IMR-90 (cell line): ENCODE measurements around the gene ZNF366. TPM values are rescaled to one million over a fixed set of nuclear protein-coding genes. Genes with fewer than 3 reads are reported as not detected.

Experiments
- ATAC-seq: fragments of 200-7000 bp; cut with Tn5 transposase; 2 replicates; pipeline ENCODE4 v1.9.1; 2020; ENCODE audit warnings: low read depth, mild to moderate bottlenecking, moderate library complexity
- BruUV-seq: library from RNA; stranded (reverse); fragments of 400-500 nt; replicated peaks from 2 replicates; lab custom pipeline; 2021; lab: Mats Ljungman, UMichigan
- CTCF ChIA-PET: fragments of 300-600 bp; formaldehyde crosslinking; extraction: SDS; loops from one replicate; lab custom pipeline; 2021; ENCODE audit warnings: antibody characterized with exemption; lab: Yijun Ruan, JAX
- POLR2A ChIA-PET: fragments of 300-600 bp; sonication (Branson Sonifier 250); formaldehyde crosslinking; loops from one replicate; lab custom pipeline; 2022; ENCODE audit warnings: antibody characterized with exemption; ENCODE audit not compliant: unreplicated experiment; lab: Charles Lee
- DNase-seq: peaks from one replicate; pipeline ENCODE4 v3.0.0; 2013
- H2AFZ ChIP-seq: replicated peaks from 2 replicates; pipeline ENCODE3; 2013; ENCODE audit warnings: low read length, mild to moderate bottlenecking; ENCODE audit not compliant: poor library complexity
- H2AK5ac ChIP-seq: 2 replicates; pipeline ENCODE4 v1.6.1; 2013; ENCODE audit warnings: low read depth, low read length, inconsistent platforms
- H2AK9ac ChIP-seq: replicated peaks from 2 replicates; pipeline ENCODE3; 2013; ENCODE audit warnings: mild to moderate bottlenecking, low read depth, low read length, moderate library complexity; ENCODE audit not compliant: poor library complexity
- H2BK120ac ChIP-seq: 2 replicates; pipeline ENCODE4 v1.6.1; 2013; ENCODE audit warnings: low read depth, low read length, inconsistent platforms
- H2BK15ac ChIP-seq: 3 replicates; pipeline ENCODE4 v1.6.1; 2013; ENCODE audit warnings: low read depth, low read length, inconsistent platforms
- H2BK20ac ChIP-seq: 2 replicates; pipeline ENCODE4 v1.6.1; 2013; ENCODE audit warnings: low read depth, mild to moderate bottlenecking, inconsistent platforms, low read length, moderate library complexity
- H2BK5ac ChIP-seq: 2 replicates; pipeline ENCODE4 v1.6.1; 2013; ENCODE audit warnings: mild to moderate bottlenecking, low read depth, low read length, inconsistent platforms; ENCODE audit not compliant: poor library complexity, severe bottlenecking
- H3K14ac ChIP-seq: replicated peaks from 2 replicates; pipeline ENCODE4 v1.6.1; 2013; ENCODE audit warnings: low read depth, low read length, inconsistent platforms
- H3K18ac ChIP-seq: 2 replicates; pipeline ENCODE4 v1.6.1; 2013; ENCODE audit warnings: low read depth, low read length, control low read depth
- H3K23ac ChIP-seq: 2 replicates; pipeline ENCODE4 v1.6.1; 2013; ENCODE audit warnings: low read depth, low read length, inconsistent platforms
- H3K27ac ChIP-seq: 2 replicates; pipeline ENCODE4 v1.5.1; 2013; ENCODE audit warnings: mild to moderate bottlenecking, control low read depth, low read length; ENCODE audit not compliant: insufficient read depth
- H3K27me3 ChIP-seq: 2 replicates; pipeline ENCODE4 v1.6.1; 2013; ENCODE audit warnings: low read length; ENCODE audit not compliant: control insufficient read depth, insufficient read depth
- H3K36me3 ChIP-seq: 2 replicates; pipeline ENCODE4 v1.6.1; 2013; ENCODE audit warnings: low read length, mixed read lengths; ENCODE audit not compliant: control insufficient read depth, insufficient read depth
- H3K4ac ChIP-seq: 2 replicates; pipeline ENCODE4 v1.6.1; 2013; ENCODE audit warnings: low read depth, low read length, inconsistent platforms
- H3K4me1 ChIP-seq: 2 replicates; pipeline ENCODE4 v1.6.1; 2013; ENCODE audit warnings: low read length, mixed read lengths; ENCODE audit not compliant: control insufficient read depth, insufficient read depth
- H3K4me2 ChIP-seq: 2 replicates; pipeline ENCODE4 v1.6.1; 2013; ENCODE audit warnings: low read depth, mild to moderate bottlenecking, control low read depth, low read length, moderate library complexity
- H3K4me3 ChIP-seq: 2 replicates; pipeline ENCODE4 v1.5.1; 2013; ENCODE audit warnings: low read depth, mild to moderate bottlenecking, control low read depth, low read length, moderate library complexity; ENCODE audit not compliant: insufficient read depth
- H3K56ac ChIP-seq: 2 replicates; pipeline ENCODE4 v1.6.1; 2013; ENCODE audit warnings: low read length, inconsistent platforms; ENCODE audit not compliant: insufficient read depth; ENCODE audit errors: extremely low read depth
- H3K79me1 ChIP-seq, 2 experiments: 2 replicates each; pipeline ENCODE4 v1.6.1; 2013; ENCODE audit warnings: low read length in 2 of 2, inconsistent platforms in 1 of 2, low read depth in 1 of 2
- H3K9ac ChIP-seq: 2 replicates; pipeline ENCODE4 v1.6.1; 2013; ENCODE audit warnings: low read depth, low read length, control low read depth
- H3K9me1 ChIP-seq: 2 replicates; pipeline ENCODE4 v1.6.1; 2013; ENCODE audit warnings: low read length, inconsistent platforms; ENCODE audit not compliant: insufficient read depth
- H3K9me3 ChIP-seq: 2 replicates; pipeline ENCODE4 v1.6.1; 2013; ENCODE audit warnings: low read length; ENCODE audit not compliant: control insufficient read depth, insufficient read depth
- H4K20me1 ChIP-seq: 2 replicates; pipeline ENCODE4 v1.6.1; 2013; ENCODE audit warnings: low read length, inconsistent platforms; ENCODE audit not compliant: insufficient read depth
- H4K5ac ChIP-seq: 2 replicates; pipeline ENCODE4 v1.6.1; 2013; ENCODE audit warnings: mild to moderate bottlenecking, low read depth, low read length, control low read depth
- H4K8ac ChIP-seq, 2 experiments: 2 replicates each; pipeline ENCODE4 v1.6.1; 2013; ENCODE audit warnings: low read depth in 2 of 2, low read length in 2 of 2, control low read depth in 1 of 2, inconsistent platforms in 1 of 2
- H4K91ac ChIP-seq: 2 replicates; pipeline ENCODE4 v1.6.1; 2013; ENCODE audit warnings: low read depth, low read length, inconsistent platforms; ENCODE audit not compliant: insufficient read depth
- BHLHE40 ChIP-seq: fragments of 150-350 bp; IDR thresholded peaks from 2 replicates; pipeline ENCODE4 v1.6.1; 2016; ENCODE audit warnings: mild to moderate bottlenecking, low read depth, low read length
- CEBPB ChIP-seq: IDR thresholded peaks from 2 replicates; pipeline ENCODE4 v1.6.1; 2012; ENCODE audit warnings: low read depth, low read length, improper control_type of control experiment
- CHD1 ChIP-seq: IDR thresholded peaks from 2 replicates; pipeline ENCODE4 v1.6.1; 2012; ENCODE audit warnings: low read depth, low read length, improper control_type of control experiment
- FOS ChIP-seq: fragments of 150-350 bp; IDR thresholded peaks from 2 replicates; pipeline ENCODE4 v1.6.1; 2016; ENCODE audit warnings: low read depth, low read length
- MAFK ChIP-seq: IDR thresholded peaks from 2 replicates; pipeline ENCODE4 v1.6.1; 2012; ENCODE audit warnings: low read depth, low read length, improper control_type of control experiment
- MAZ ChIP-seq: IDR thresholded peaks from 2 replicates; pipeline ENCODE4 v1.6.1; 2012; ENCODE audit warnings: low read depth, mild to moderate bottlenecking, low read length, improper control_type of control experiment, moderate library complexity, borderline replicate concordance
- MXI1 ChIP-seq: IDR thresholded peaks from 2 replicates; pipeline ENCODE4 v1.6.1; 2012; ENCODE audit warnings: low read depth, mild to moderate bottlenecking, low read length, moderate library complexity, borderline replicate concordance
- NFE2L2 ChIP-seq: fragments of 150-350 bp; IDR thresholded peaks from 2 replicates; pipeline ENCODE4 v1.6.1; 2016; ENCODE audit warnings: low read depth, mild to moderate bottlenecking, low read length
- POLR2A ChIP-seq: IDR thresholded peaks from 2 replicates; pipeline ENCODE4 v1.6.1; 2012; ENCODE audit warnings: mild to moderate bottlenecking, low read depth, low read length
- RAD21 ChIP-seq: IDR thresholded peaks from 2 replicates; pipeline ENCODE4 v1.6.1; 2012; ENCODE audit warnings: low read length, improper control_type of control experiment
- WGBS, 2 experiments: methylation state at CpG; one replicate each; pipeline versions ENCODE4 v1.1.5 to v1.1.7; 2013; ENCODE audit warnings: missing lambda C conversion rate in 2 of 2; ENCODE audit not compliant: insufficient read length in 1 of 2; ENCODE audit errors: extremely low coverage in 2 of 2; 5-methylcytosine and 5-hydroxymethylcytosine counted together
- dilution Hi-C: fragments of 300-500 bp; cut with HindIII; formaldehyde crosslinking; loops from one replicate; pipeline ENCODE4 v1.14.3; 2018; ENCODE audit warnings: low sequenced_read_pairs; ENCODE audit not compliant: unreplicated experiment
- in situ Hi-C: fragments of 300-500 bp; cut with MboI; formaldehyde crosslinking; loops from 3 replicates; pipeline ENCODE4 v1.14.3; 2019; ENCODE audit warnings: low sequenced_read_pairs, inconsistent platforms, mixed read lengths
- intact Hi-C: fragments of 100-400 bp; cut with micrococcal nuclease; formaldehyde crosslinking; loops from 2 replicates; pipeline ENCODE4 v1.10.0; 2022
- polyA plus RNA-seq, 3 experiments: library from polyadenylated mRNA; depleted of rRNA; stranded (reverse); fragments of >200 nt; gene quantifications; 2 replicates each; pipeline ENCODE4 v1.2.3, GENCODE V29; 2012; ENCODE audit warnings: low replicate concordance in 1 of 3
- total RNA-seq: library from RNA; depleted of rRNA; stranded (reverse); fragments of >200 nt; gene quantifications from 2 replicates; pipeline ENCODE4 v1.2.3, GENCODE V29; 2012
- TF ChIP-seq, protein P1 (sequence below): conservative IDR thresholded peaks from 2 replicates; pipeline ENCODE4 v1.5.1; 2012; ENCODE audit warnings: mild to moderate bottlenecking, low read depth, low read length, improper control_type of control experiment

ZNF366 gene
- total and polyA plus RNA-seq, 2 of the 4 experiments (the other 2 are of a cell fraction), result not detected

DNA sequence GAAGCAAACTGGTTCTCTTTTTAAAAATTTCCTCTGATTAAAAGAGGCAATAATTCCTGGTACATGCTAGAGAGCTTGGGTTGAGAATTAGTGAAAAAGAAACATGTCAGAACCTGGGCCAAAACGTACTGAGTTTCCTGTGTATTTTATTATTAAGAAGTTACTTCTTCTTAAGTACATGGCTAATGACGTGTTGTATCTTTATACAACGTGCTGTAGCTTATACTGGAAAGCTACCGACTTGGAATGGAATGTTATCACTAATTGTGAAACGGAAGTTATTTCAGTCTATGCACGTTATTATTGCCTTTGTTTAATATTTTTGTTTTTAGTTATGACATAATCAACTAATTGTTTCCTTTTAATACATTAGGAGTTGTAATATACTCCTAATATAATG lies 43.1 kb downstream of the ZNF366 start:
- Histone ChIP-seq H2AK9ac (no peak overlapping the region), H4K91ac (no peak overlapping the region), H3K14ac (no peak overlapping the region), H3K79me1 (no peaks in the 10 kb centered on the region), H3K36me3 (no peaks in the 10 kb centered on the region), H3K4me3 (no peak overlapping the region), H3K4me1 (peaks cover 3% of the 10 kb centered on the region; the same call in 1 of the 2 replicates), H2BK5ac (no peak overlapping the region), H3K4ac (no peak overlapping the region), H2BK120ac (no peak overlapping the region), H2AK5ac (no peak overlapping the region), H3K9me1 (0 out of 2 replicates have a peak, but pooled peaks cover 6% of the 10 kb centered on the region), H3K27ac (no peak overlapping the region), H4K8ac (no peak overlapping the region), H3K23ac (no peak overlapping the region), H3K9me3 (no peaks in the 10 kb centered on the region), H3K9ac (no peak overlapping the region), H3K27me3 (no peaks in the 10 kb centered on the region), H2AFZ (no peak overlapping the region), H3K56ac (no peak overlapping the region), H4K20me1 (no peaks in the 10 kb centered on the region), H3K18ac (no peak overlapping the region), H4K5ac (no peak overlapping the region), H3K4me2 (no peak overlapping the region), H2BK20ac (no peak overlapping the region), H2BK15ac (no peak overlapping the region)
- ATAC-seq (no peak), DNase-seq (no peak)
- BruUV-seq, result no TSS peak
- CTCF ChIA-PET, result no interaction called here
- intact Hi-C loops (no loop called here), dilution Hi-C loops (no loop called here), in situ Hi-C loops (no loop called here)
- WGBS, 2 experiments, result no CpG with 5 or more reads among the region's 6 CpGs
- POLR2A ChIA-PET, result interaction anchor here (0.6 kb wide), 1 partner anchor 67 kb away, joined by 3 read pairs; no protein-coding TSS in a partner anchor
- TF ChIP-seq RAD21 (no peak), CHD1 (no peak), MAFK (no peak), MAZ (no peak), CEBPB (no peak), BHLHE40 (no peak), MXI1 (no peak), FOS (no peak), POLR2A (no peak), NFE2L2 (no peak)
- TF ChIP-seq, protein P1, sequence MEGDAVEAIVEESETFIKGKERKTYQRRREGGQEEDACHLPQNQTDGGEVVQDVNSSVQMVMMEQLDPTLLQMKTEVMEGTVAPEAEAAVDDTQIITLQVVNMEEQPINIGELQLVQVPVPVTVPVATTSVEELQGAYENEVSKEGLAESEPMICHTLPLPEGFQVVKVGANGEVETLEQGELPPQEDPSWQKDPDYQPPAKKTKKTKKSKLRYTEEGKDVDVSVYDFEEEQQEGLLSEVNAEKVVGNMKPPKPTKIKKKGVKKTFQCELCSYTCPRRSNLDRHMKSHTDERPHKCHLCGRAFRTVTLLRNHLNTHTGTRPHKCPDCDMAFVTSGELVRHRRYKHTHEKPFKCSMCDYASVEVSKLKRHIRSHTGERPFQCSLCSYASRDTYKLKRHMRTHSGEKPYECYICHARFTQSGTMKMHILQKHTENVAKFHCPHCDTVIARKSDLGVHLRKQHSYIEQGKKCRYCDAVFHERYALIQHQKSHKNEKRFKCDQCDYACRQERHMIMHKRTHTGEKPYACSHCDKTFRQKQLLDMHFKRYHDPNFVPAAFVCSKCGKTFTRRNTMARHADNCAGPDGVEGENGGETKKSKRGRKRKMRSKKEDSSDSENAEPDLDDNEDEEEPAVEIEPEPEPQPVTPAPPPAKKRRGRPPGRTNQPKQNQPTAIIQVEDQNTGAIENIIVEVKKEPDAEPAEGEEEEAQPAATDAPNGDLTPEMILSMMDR, result no peak
